ENCODE measurements around the gene INPP1. TPM values are rescaled to one million over a fixed set of nuclear protein-coding genes. Genes with fewer than 3 reads are reported as not detected.

Gene INPP1
- total and polyA plus RNA-seq, 2 donors from 2014 or later: 15.1 to 27.2 TPM

DNA sequence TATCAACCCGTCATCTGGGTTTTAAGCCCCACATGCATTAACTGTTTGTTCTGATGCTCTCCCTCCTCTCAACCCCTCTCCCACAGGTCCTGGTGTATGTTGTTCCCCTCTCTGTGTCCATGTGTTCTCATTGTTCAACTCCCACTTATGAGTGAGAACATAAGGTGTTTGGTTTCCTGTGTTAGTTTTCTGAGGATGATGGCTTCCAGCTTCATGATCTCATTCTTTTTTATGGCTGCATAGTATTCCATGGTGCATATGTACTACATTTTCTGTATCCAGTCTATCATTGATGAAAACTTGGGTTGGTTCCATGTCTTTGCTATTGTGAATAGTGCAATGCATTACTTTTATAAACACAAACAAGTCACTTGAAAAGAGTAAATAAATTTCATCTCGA lies 7.0 kb upstream of the INPP1 start:
- FAIRE-seq (no peak), DNase-seq (no peak)
- intact Hi-C loops (cut with DNase I): no loop called here
- Histone ChIP-seq H3K9me3 (ENCODE audit: control insufficient read depth in 2 of 3, insufficient read depth in 1 of 3, low read length in 3 of 3) (no peaks in the 10 kb centered on the region), H3K27ac (ENCODE audit: low read depth in 2 of 2, low read length in 2 of 2) (no peak overlapping the region), H3K36me3 (ENCODE audit: control insufficient read depth in 2 of 3, insufficient read depth in 3 of 3, low read length in 3 of 3) (no peaks in the 10 kb centered on the region), H3K9ac (ENCODE audit: low read length in 3 of 3) (no peak overlapping the region), H3K27me3 (ENCODE audit: control insufficient read depth, insufficient read depth, low read length) (no peaks in the 10 kb centered on the region), H3K4me3 (ENCODE audit: low read length in 3 of 3) (no peak overlapping the region), H3K4me1 (ENCODE audit: control insufficient read depth in 2 of 3, insufficient read depth in 2 of 3, low read depth in 1 of 3, low read length in 3 of 3) (peaks cover 0 to 7% (median 0%) of the 10 kb centered on the region in 3 donors)
- TF ChIP-seq, protein P1, sequence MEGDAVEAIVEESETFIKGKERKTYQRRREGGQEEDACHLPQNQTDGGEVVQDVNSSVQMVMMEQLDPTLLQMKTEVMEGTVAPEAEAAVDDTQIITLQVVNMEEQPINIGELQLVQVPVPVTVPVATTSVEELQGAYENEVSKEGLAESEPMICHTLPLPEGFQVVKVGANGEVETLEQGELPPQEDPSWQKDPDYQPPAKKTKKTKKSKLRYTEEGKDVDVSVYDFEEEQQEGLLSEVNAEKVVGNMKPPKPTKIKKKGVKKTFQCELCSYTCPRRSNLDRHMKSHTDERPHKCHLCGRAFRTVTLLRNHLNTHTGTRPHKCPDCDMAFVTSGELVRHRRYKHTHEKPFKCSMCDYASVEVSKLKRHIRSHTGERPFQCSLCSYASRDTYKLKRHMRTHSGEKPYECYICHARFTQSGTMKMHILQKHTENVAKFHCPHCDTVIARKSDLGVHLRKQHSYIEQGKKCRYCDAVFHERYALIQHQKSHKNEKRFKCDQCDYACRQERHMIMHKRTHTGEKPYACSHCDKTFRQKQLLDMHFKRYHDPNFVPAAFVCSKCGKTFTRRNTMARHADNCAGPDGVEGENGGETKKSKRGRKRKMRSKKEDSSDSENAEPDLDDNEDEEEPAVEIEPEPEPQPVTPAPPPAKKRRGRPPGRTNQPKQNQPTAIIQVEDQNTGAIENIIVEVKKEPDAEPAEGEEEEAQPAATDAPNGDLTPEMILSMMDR (IDR thresholded peaks at IDR 0.05; ENCODE audit: borderline replicate concordance, extremely low read depth, insufficient read depth): no peak

DNA sequence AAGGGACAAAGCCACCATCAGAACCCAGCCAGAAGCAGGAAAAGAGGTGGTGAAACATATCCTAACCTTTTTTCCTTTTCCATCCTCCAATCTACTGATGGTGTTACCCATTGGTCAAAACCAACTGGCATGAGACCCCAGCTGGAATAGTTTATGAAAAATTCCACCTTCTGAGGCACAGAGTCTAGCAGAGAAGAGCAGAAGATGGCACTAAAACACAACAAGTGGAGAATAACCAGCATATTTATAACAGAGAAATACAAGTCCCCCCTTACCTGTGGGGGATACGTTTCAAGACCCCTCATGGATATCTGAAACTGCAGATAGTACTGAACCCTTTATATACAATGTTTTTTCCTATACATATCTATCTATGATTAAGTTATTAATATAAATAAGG lies 4.9 kb upstream of the INPP1 start:
- Histone ChIP-seq H3K9ac (ENCODE audit: low read length in 3 of 3) (no peak overlapping the region), H3K4me1 (ENCODE audit: control insufficient read depth in 2 of 3, insufficient read depth in 2 of 3, low read depth in 1 of 3, low read length in 3 of 3) (peaks cover 0 to 7% (median 6%) of the 10 kb centered on the region in 3 donors), H3K27ac (ENCODE audit: low read depth in 2 of 2, low read length in 2 of 2) (no peak overlapping the region), H3K4me3 (ENCODE audit: low read length in 3 of 3) (no peak overlapping the region), H3K36me3 (ENCODE audit: control insufficient read depth in 2 of 3, insufficient read depth in 3 of 3, low read length in 3 of 3) (no peaks in the 10 kb centered on the region), H3K9me3 (ENCODE audit: control insufficient read depth in 2 of 3, insufficient read depth in 1 of 3, low read length in 3 of 3) (no peaks in the 10 kb centered on the region), H3K27me3 (ENCODE audit: control insufficient read depth, insufficient read depth, low read length) (no peaks in the 10 kb centered on the region)
- FAIRE-seq (no peak), DNase-seq (no peak)
- TF ChIP-seq, protein P1 (IDR thresholded peaks at IDR 0.05; ENCODE audit: borderline replicate concordance, extremely low read depth, insufficient read depth): no peak
- intact Hi-C loops (cut with DNase I): no loop called here

DNA sequence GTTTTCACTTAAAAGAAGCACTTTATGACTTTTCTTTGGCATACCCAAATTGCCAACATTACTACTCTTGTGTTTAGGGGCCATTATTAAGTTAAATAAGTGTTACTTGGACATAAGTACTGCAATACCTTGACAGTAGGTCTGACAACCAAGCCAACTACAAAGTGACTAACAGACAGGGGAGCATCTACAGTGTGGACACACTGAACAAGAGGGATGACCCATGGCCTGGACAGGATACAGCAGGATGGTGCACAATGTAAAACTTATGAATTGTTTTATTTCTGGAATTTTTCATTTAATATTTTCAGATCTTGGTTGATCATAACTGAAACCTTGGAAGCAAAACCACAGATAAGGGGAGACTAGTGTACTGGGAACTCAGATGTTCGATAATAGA lies 4.0 kb upstream of the INPP1 start:
- Histone ChIP-seq H3K36me3 (ENCODE audit: control insufficient read depth in 2 of 3, insufficient read depth in 3 of 3, low read length in 3 of 3) (no peaks in the 10 kb centered on the region), H3K9me3 (ENCODE audit: control insufficient read depth in 2 of 3, insufficient read depth in 1 of 3, low read length in 3 of 3) (no peaks in the 10 kb centered on the region), H3K27ac (ENCODE audit: low read depth in 2 of 2, low read length in 2 of 2) (no peak overlapping the region), H3K4me1 (ENCODE audit: control insufficient read depth in 2 of 3, insufficient read depth in 2 of 3, low read depth in 1 of 3, low read length in 3 of 3) (peaks cover 0 to 7% (median 6%) of the 10 kb centered on the region in 3 donors), H3K27me3 (ENCODE audit: control insufficient read depth, insufficient read depth, low read length) (no peaks in the 10 kb centered on the region), H3K9ac (ENCODE audit: low read length in 3 of 3) (no peak overlapping the region), H3K4me3 (ENCODE audit: low read length in 3 of 3) (no peak overlapping the region)
- intact Hi-C loops (cut with DNase I): no loop called here
- TF ChIP-seq, protein P1 (IDR thresholded peaks at IDR 0.05; ENCODE audit: borderline replicate concordance, extremely low read depth, insufficient read depth): no peak
- DNase-seq (no peak), FAIRE-seq (no peak)

DNA sequence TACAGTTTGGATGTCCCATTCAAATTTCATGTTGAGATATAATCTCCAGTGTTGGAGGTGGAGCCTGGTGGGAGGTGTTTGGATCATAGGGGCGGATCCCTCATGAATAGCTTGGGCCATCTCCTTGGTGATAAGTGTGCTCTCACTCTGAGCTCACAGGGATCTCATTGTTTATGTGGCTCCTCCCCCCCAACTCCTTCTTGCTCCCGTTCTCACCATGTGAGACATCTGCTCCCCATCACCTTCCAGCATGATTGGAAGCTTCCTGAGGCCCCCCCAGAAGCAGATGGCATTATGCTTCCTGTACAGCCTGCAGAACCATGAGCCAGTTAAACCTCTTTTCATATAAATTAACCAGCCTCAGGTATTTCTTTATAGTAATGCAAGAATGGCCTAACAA lies 3.0 kb upstream of the INPP1 start:
- Histone ChIP-seq H3K4me3 (ENCODE audit: low read length in 3 of 3) (no peak overlapping the region), H3K27ac (ENCODE audit: low read depth in 2 of 2, low read length in 2 of 2) (no peak overlapping the region), H3K9ac (ENCODE audit: low read length in 3 of 3) (no peak overlapping the region), H3K36me3 (ENCODE audit: control insufficient read depth in 2 of 3, insufficient read depth in 3 of 3, low read length in 3 of 3) (no peaks in the 10 kb centered on the region), H3K4me1 (ENCODE audit: control insufficient read depth in 2 of 3, insufficient read depth in 2 of 3, low read depth in 1 of 3, low read length in 3 of 3) (peaks cover 0 to 6% (median 0%) of the 10 kb centered on the region in 3 donors), H3K9me3 (ENCODE audit: control insufficient read depth in 2 of 3, insufficient read depth in 1 of 3, low read length in 3 of 3) (no peaks in the 10 kb centered on the region), H3K27me3 (ENCODE audit: control insufficient read depth, insufficient read depth, low read length) (no peaks in the 10 kb centered on the region)
- DNase-seq: no peak
- no peak for FAIRE-seq
- TF ChIP-seq, protein P1 (IDR thresholded peaks at IDR 0.05; ENCODE audit: borderline replicate concordance, extremely low read depth, insufficient read depth): no peak
- intact Hi-C loops (cut with DNase I): no loop called here
